ENCODE results near the gene RELA. TPM values are rescaled to one million over a fixed set of nuclear protein-coding genes. Genes with fewer than 3 reads are reported as not detected.

RELA gene
- total and polyA plus RNA-seq, 4 donors, result 28.8 to 108 (median 86.0) TPM

GRCh38 chr11:65703846-65704245 is 41.1 kb upstream of the RELA start:
- Histone ChIP-seq H3K4me1 (ENCODE audit: control insufficient read depth in 1 of 2, insufficient read depth in 2 of 2, low read length in 2 of 2) (no peaks in the 10 kb centered on the region), H3K4me3 (ENCODE audit: low read length in 2 of 2) (no peak overlapping the region), H3K27me3 (ENCODE audit: control insufficient read depth in 1 of 2, insufficient read depth in 2 of 2, low read length in 1 of 2) (no peaks in the 10 kb centered on the region), H3K27ac (ENCODE audit: low read depth in 1 of 2, low read length in 2 of 2) (no peak overlapping the region), H3K9me3 (ENCODE audit: control insufficient read depth, low read length) (no peaks in the 10 kb centered on the region), H3K36me3 (ENCODE audit: control insufficient read depth in 1 of 2, insufficient read depth in 2 of 2, low read length in 1 of 2) (no peaks in the 10 kb centered on the region)
- intact Hi-C loops (cut with DNase I), result loop anchor here in 1 of 2 donors (2.0 to 10.0 kb wide), 2 partner anchors 115 to 281 kb away; no protein-coding TSS in a partner anchor
- ATAC-seq (ENCODE audit: low FRiP score) (no peak), DNase-seq (no peak)
- 68 to 73% methylated on average over 4 of the region's 4 CpGs for WGBS, 2 donors

- intact Hi-C loops (cut with DNase I), result loop anchor here in 1 of 2 donors (2.0 to 10.0 kb wide), 2 partner anchors 117 to 283 kb away; no protein-coding TSS in a partner anchor
- Histone ChIP-seq H3K9me3 (ENCODE audit: control insufficient read depth, low read length) (no peaks in the 10 kb centered on the region), H3K4me3 (ENCODE audit: low read length in 2 of 2) (no peak overlapping the region), H3K27me3 (ENCODE audit: control insufficient read depth in 1 of 2, insufficient read depth in 2 of 2, low read length in 1 of 2) (no peaks in the 10 kb centered on the region), H3K4me1 (ENCODE audit: control insufficient read depth in 1 of 2, insufficient read depth in 2 of 2, low read length in 2 of 2) (no peaks in the 10 kb centered on the region), H3K27ac (ENCODE audit: low read depth in 1 of 2, low read length in 2 of 2) (no peak overlapping the region), H3K36me3 (ENCODE audit: control insufficient read depth in 1 of 2, insufficient read depth in 2 of 2, low read length in 1 of 2) (no peaks in the 10 kb centered on the region)
- WGBS, 2 donors, result 67 to 81% methylated on average over 1 of the region's 1 CpG
- ATAC-seq (ENCODE audit: low FRiP score) (no peak), DNase-seq (no peak)
Measured at GRCh38 chr11:65701686-65702085, 39.0 kb upstream of the RELA start.

GRCh38 chr11:65700399-65700798 is 37.7 kb upstream of the RELA start:
- Histone ChIP-seq H3K9me3 (ENCODE audit: control insufficient read depth, low read length) (no peaks in the 10 kb centered on the region), H3K27me3 (ENCODE audit: control insufficient read depth in 1 of 2, insufficient read depth in 2 of 2, low read length in 1 of 2) (no peaks in the 10 kb centered on the region), H3K27ac (ENCODE audit: low read depth in 1 of 2, low read length in 2 of 2) (no peak overlapping the region), H3K4me3 (ENCODE audit: low read length in 2 of 2) (no peak overlapping the region), H3K36me3 (ENCODE audit: control insufficient read depth in 1 of 2, insufficient read depth in 2 of 2, low read length in 1 of 2) (no peaks in the 10 kb centered on the region), H3K4me1 (ENCODE audit: control insufficient read depth in 1 of 2, insufficient read depth in 2 of 2, low read length in 2 of 2) (no peaks in the 10 kb centered on the region)
- intact Hi-C loops (cut with DNase I), result loop anchor here in 1 of 2 donors (10.0 kb wide), 1 partner anchor 284 kb away; no protein-coding TSS in a partner anchor
- DNase-seq (no peak), ATAC-seq (ENCODE audit: low FRiP score) (no peak)
- WGBS, 2 donors, result 82 to 83% methylated on average over 3 of the region's 3 CpGs

- Histone ChIP-seq H3K9me3 (ENCODE audit: control insufficient read depth, low read length) (no peaks in the 10 kb centered on the region), H3K36me3 (ENCODE audit: control insufficient read depth in 1 of 2, insufficient read depth in 2 of 2, low read length in 1 of 2) (no peaks in the 10 kb centered on the region), H3K4me3 (ENCODE audit: low read length in 2 of 2) (no peak overlapping the region), H3K27me3 (ENCODE audit: control insufficient read depth in 1 of 2, insufficient read depth in 2 of 2, low read length in 1 of 2) (no peaks in the 10 kb centered on the region), H3K4me1 (ENCODE audit: control insufficient read depth in 1 of 2, insufficient read depth in 2 of 2, low read length in 2 of 2) (no peaks in the 10 kb centered on the region), H3K27ac (ENCODE audit: low read depth in 1 of 2, low read length in 2 of 2) (no peak overlapping the region)
- ATAC-seq (ENCODE audit: low FRiP score) (no peak), DNase-seq (no peak)
- intact Hi-C loops (cut with DNase I), result no loop called here
- WGBS, 2 donors, result 69 to 78% methylated on average over 7 of the region's 7 CpGs
Measured at GRCh38 chr11:65699306-65699705, 36.6 kb upstream of the RELA start.

- no peak overlapping the region for H3K27ac ChIP-seq (ENCODE audit: low read depth in 1 of 2, low read length in 2 of 2)
- H3K9me3 ChIP-seq (ENCODE audit: control insufficient read depth, low read length), result no peaks in the 10 kb centered on the region
- DNase-seq, result no peak
- WGBS, 2 donors, result 61 to 71% methylated on average over 8 of the region's 8 CpGs
- no peaks in the 10 kb centered on the region for H3K36me3 ChIP-seq (ENCODE audit: control insufficient read depth in 1 of 2, insufficient read depth in 2 of 2, low read length in 1 of 2)
- no peak overlapping the region for H3K4me3 ChIP-seq (ENCODE audit: low read length in 2 of 2)
- H3K4me1 ChIP-seq (ENCODE audit: control insufficient read depth in 1 of 2, insufficient read depth in 2 of 2, low read length in 2 of 2), result no peaks in the 10 kb centered on the region
- intact Hi-C loops (cut with DNase I), result no loop called here
- no peaks in the 10 kb centered on the region for H3K27me3 ChIP-seq (ENCODE audit: control insufficient read depth in 1 of 2, insufficient read depth in 2 of 2, low read length in 1 of 2)
- no peak for ATAC-seq (ENCODE audit: low FRiP score)
Measured at GRCh38 chr11:65698205-65698604, 35.5 kb upstream of the RELA start.

GRCh38 chr11:65696802-65697552 is 34.3 kb upstream of the RELA start:
- WGBS, 2 donors, result 83% methylated on average over 5 of the region's 5 CpGs
- H3K4me1 ChIP-seq (ENCODE audit: control insufficient read depth in 1 of 2, insufficient read depth in 2 of 2, low read length in 2 of 2), result no peaks in the 10 kb centered on the region
- H3K27ac ChIP-seq (ENCODE audit: low read depth in 1 of 2, low read length in 2 of 2), result no peak overlapping the region
- no peaks in the 10 kb centered on the region for H3K27me3 ChIP-seq (ENCODE audit: control insufficient read depth in 1 of 2, insufficient read depth in 2 of 2, low read length in 1 of 2)
- DNase-seq (no peak), ATAC-seq (ENCODE audit: low FRiP score) (no peak)
- H3K36me3 ChIP-seq (ENCODE audit: control insufficient read depth in 1 of 2, insufficient read depth in 2 of 2, low read length in 1 of 2), result no peaks in the 10 kb centered on the region
- no peaks in the 10 kb centered on the region for H3K9me3 ChIP-seq (ENCODE audit: control insufficient read depth, low read length)
- H3K4me3 ChIP-seq (ENCODE audit: low read length in 2 of 2), result no peak overlapping the region
- intact Hi-C loops (cut with DNase I), result no loop called here

- intact Hi-C loops (cut with DNase I), result no loop called here
- Histone ChIP-seq H3K9me3 (ENCODE audit: control insufficient read depth, low read length) (no peaks in the 10 kb centered on the region), H3K27ac (ENCODE audit: low read depth in 1 of 2, low read length in 2 of 2) (no peak overlapping the region), H3K4me1 (ENCODE audit: control insufficient read depth in 1 of 2, insufficient read depth in 2 of 2, low read length in 2 of 2) (no peaks in the 10 kb centered on the region), H3K36me3 (ENCODE audit: control insufficient read depth in 1 of 2, insufficient read depth in 2 of 2, low read length in 1 of 2) (no peaks in the 10 kb centered on the region), H3K4me3 (ENCODE audit: low read length in 2 of 2) (no peak overlapping the region), H3K27me3 (ENCODE audit: control insufficient read depth in 1 of 2, insufficient read depth in 2 of 2, low read length in 1 of 2) (no peaks in the 10 kb centered on the region)
- ATAC-seq (ENCODE audit: low FRiP score) (no peak), DNase-seq (no peak)
- WGBS, 2 donors, result 79% methylated on average over 12 of the region's 12 CpGs
Measured at GRCh38 chr11:65695459-65696241, 32.9 kb upstream of the RELA start.

- Histone ChIP-seq H3K4me1 (ENCODE audit: control insufficient read depth in 1 of 2, insufficient read depth in 2 of 2, low read length in 2 of 2) (no peaks in the 10 kb centered on the region), H3K27ac (ENCODE audit: low read depth in 1 of 2, low read length in 2 of 2) (no peak overlapping the region), H3K27me3 (ENCODE audit: control insufficient read depth in 1 of 2, insufficient read depth in 2 of 2, low read length in 1 of 2) (no peaks in the 10 kb centered on the region), H3K36me3 (ENCODE audit: control insufficient read depth in 1 of 2, insufficient read depth in 2 of 2, low read length in 1 of 2) (no peaks in the 10 kb centered on the region), H3K4me3 (ENCODE audit: low read length in 2 of 2) (no peak overlapping the region), H3K9me3 (ENCODE audit: control insufficient read depth, low read length) (no peaks in the 10 kb centered on the region)
- DNase-seq, result no peak
- ATAC-seq (ENCODE audit: low FRiP score), result no peak
- intact Hi-C loops (cut with DNase I), result no loop called here
- WGBS, 2 donors, result 71 to 74% methylated on average over 11 of the region's 11 CpGs
Measured at GRCh38 chr11:65692367-65692766, 29.7 kb upstream of the RELA start.
